Tibial nerve (tissue), 4 donors: ENCODE data around the gene BLOC1S4.

Experiments
- EP300 ChIP-seq, 2 donors: sonication (generic); formaldehyde crosslinking; IDR thresholded peaks; one replicate each; pipeline ENCODE4 v1.6.1; 2017; ENCODE audit warnings: antibody characterized with exemption in 2 of 2, mild to moderate bottlenecking in 1 of 2
- TF ChIP-seq, protein P1 (sequence below), 5 experiments: fragments of 200-600 bp in 3 of 5; fragments of 450-650 bp in 2 of 5; sonication (generic) in 3 of 5; IDR thresholded peaks; one replicate each; pipeline ENCODE4 v1.5.1; 2016 to 2019; ENCODE audit warnings: antibody characterized with exemption in 5 of 5, mild to moderate bottlenecking in 3 of 5, moderate library complexity in 2 of 5

DNA sequence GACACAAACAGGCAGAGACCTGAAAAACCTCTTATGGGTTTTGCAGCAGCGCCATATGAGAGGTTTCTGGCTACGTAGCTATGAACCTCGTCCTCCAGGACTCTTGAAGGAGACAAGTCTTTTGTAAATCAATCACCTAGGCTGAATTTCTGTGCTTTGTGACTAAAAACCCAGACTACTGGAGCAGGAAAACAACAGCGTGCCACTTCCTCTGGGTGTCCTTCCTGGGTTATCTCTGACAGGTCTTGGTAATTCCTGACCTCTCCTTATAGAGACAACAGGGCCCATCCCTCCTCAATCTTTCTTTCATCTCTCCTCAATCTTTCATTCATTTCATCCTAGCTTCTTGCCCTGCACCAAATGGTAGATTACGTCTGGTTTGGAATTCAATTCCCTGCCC, 16.6 kb upstream of the BLOC1S4 start:
- TF ChIP-seq, protein P1, sequence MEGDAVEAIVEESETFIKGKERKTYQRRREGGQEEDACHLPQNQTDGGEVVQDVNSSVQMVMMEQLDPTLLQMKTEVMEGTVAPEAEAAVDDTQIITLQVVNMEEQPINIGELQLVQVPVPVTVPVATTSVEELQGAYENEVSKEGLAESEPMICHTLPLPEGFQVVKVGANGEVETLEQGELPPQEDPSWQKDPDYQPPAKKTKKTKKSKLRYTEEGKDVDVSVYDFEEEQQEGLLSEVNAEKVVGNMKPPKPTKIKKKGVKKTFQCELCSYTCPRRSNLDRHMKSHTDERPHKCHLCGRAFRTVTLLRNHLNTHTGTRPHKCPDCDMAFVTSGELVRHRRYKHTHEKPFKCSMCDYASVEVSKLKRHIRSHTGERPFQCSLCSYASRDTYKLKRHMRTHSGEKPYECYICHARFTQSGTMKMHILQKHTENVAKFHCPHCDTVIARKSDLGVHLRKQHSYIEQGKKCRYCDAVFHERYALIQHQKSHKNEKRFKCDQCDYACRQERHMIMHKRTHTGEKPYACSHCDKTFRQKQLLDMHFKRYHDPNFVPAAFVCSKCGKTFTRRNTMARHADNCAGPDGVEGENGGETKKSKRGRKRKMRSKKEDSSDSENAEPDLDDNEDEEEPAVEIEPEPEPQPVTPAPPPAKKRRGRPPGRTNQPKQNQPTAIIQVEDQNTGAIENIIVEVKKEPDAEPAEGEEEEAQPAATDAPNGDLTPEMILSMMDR (IDR thresholded peaks at IDR 0.05), result no peak
- TF ChIP-seq EP300 (IDR thresholded peaks at IDR 0.05), result no peak
